HG03342 (cell line): ENCODE data around the gene CCDC15.
"Not testable (repeated sequence)": the region's sequence is repeated elsewhere in the genome, so short reads cannot be mapped to it uniquely, and the experiment has no call there.

Experiments
- ATAC-seq: cut with Tn5 transposase; IDR thresholded peaks from one replicate; pipeline ENCODE4 v1.9.1; 2021; ENCODE audit warnings: mild to moderate bottlenecking, moderate library complexity; ENCODE audit not compliant: unreplicated experiment

Gene CCDC15

GRCh38 chr11:125080531-125080911 lies 126.5 kb downstream of the CCDC15 start:
- no peak for ATAC-seq

GRCh38 chr11:125081098-125081798 lies 127.2 kb downstream of the CCDC15 start:
- no peak for ATAC-seq

- ATAC-seq = no peak
Measured at GRCh38 chr11:125082040-125082439, 128.0 kb downstream of the CCDC15 start.

GRCh38 chr11:125082611-125083311 lies 128.8 kb downstream of the CCDC15 start:
- no peak for ATAC-seq

GRCh38 chr11:125083312-125084056 lies 129.5 kb downstream of the CCDC15 start:
- no peak for ATAC-seq

GRCh38 chr11:125084057-125084416 lies 130.0 kb downstream of the CCDC15 start:
- ATAC-seq = no peak

GRCh38 chr11:125084761-125085231 lies 130.8 kb downstream of the CCDC15 start:
- ATAC-seq = no peak

- ATAC-seq = no peak
Measured at GRCh38 chr11:125085301-125086081, 131.5 kb downstream of the CCDC15 start.

- no peak for ATAC-seq
Measured at GRCh38 chr11:125086633-125087296, 132.8 kb downstream of the CCDC15 start.

- no peak for ATAC-seq
Measured at GRCh38 chr11:125088123-125088522, 134.1 kb downstream of the CCDC15 start.

GRCh38 chr11:125088576-125089455 lies 134.8 kb downstream of the CCDC15 start:
- ATAC-seq = no peak

- not testable (repeated sequence) for ATAC-seq
Measured at GRCh38 chr11:125089481-125089880, 135.5 kb downstream of the CCDC15 start.

- ATAC-seq = not testable (repeated sequence)
Measured at GRCh38 chr11:125090151-125090550, 136.1 kb downstream of the CCDC15 start.

GRCh38 chr11:125090816-125091215 lies 136.8 kb downstream of the CCDC15 start:
- no peak for ATAC-seq
